Measurements from ENCODE around the gene FSIP2.

- TF ChIP-seq SUZ12 (IDR thresholded peaks at IDR 0.05; ENCODE audit: extremely low read depth, insufficient read depth, insufficient read length) (no peak), YY1 (IDR thresholded peaks at IDR 0.05; ENCODE audit: insufficient read depth, insufficient read length) (no peak), ZNF274 (IDR thresholded peaks at IDR 0.05; ENCODE audit: low read depth, low read length) (no peak)
Measured at GRCh38 chr2:185796758-185797157, 58.2 kb downstream of the FSIP2 start.

All from NT2/D1 (cell line).